Measurements from ENCODE around the gene TOM1L2. TPM values are rescaled to one million over a fixed set of nuclear protein-coding genes. Genes with fewer than 3 reads are reported as not detected.

The TOM1L2 gene
- total and polyA plus RNA-seq, 2 of the 4 experiments (the other 2 are of a cell fraction): 34.4 to 51.7 TPM

DNA sequence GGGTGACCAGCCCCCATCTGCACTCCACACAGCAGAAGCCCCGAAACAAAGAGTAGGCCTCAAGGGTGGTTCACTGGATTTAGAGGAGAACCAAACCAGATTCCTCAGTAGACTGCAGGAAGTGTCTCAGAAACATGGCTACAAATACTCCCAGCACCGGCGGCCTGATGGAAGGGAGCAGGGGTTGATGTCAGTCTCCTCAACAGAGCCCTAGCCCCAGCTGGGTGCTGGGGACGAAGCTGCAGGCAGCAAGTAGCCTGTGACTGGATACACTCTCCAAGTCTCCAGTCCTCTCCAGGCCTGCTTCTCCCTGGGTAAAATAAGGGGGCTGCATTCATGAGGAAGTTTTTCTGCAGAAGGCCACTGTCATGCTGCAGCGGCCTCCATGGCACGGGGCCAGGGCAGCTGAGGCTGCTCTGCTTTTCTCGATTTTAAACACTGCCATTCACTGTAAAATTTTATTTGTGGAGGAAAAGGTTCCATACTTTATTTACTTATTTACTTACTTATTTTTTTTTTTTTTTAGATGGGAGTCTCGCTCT is 98.7 kb downstream of the TOM1L2 start:
- WGBS, 2 experiments (ENCODE audit: extremely low coverage in 2 of 2, insufficient read length in 1 of 2): 83% methylated on average over 3 of the region's 8 CpGs; no CpG with 5 or more reads in 1 of the 2 experiments
- no peak overlapping the region for H2BK15ac ChIP-seq (ENCODE audit: low read depth, low read length)
- ChIA-PET CTCF (interaction anchor here (0.6 kb wide), 1 partner anchor 31 kb away, joined by 3 read pairs; no protein-coding TSS in a partner anchor), POLR2A (ENCODE audit: unreplicated experiment) (no interaction called here)
- H3K36me3 ChIP-seq (ENCODE audit: control insufficient read depth, insufficient read depth, low read length): peaks cover 11% of the 10 kb centered on the region
- no peak overlapping the region for H3K4me2 ChIP-seq (ENCODE audit: low read depth, low read length)
- H2AK9ac ChIP-seq (replicated peaks; ENCODE audit: low read depth, low read length, poor library complexity): peak overlapping the region; percentile 61
- dilution Hi-C loops (cut with HindIII; ENCODE audit: low sequenced_read_pairs, unreplicated experiment): no loop called here
- H3K56ac ChIP-seq (ENCODE audit: extremely low read depth, insufficient read depth, low read length): no peak overlapping the region
- no peak overlapping the region for H2BK5ac ChIP-seq (ENCODE audit: low read depth, low read length, poor library complexity, severe bottlenecking)
- intact Hi-C loops (cut with micrococcal nuclease): no loop called here
- 0 out of 2 replicates have a peak overlapping the region, but pooled peaks have one; percentile 11 for H3K4ac ChIP-seq (ENCODE audit: low read depth, low read length)
- H2AFZ ChIP-seq (replicated peaks; ENCODE audit: low read length, poor library complexity): no peak overlapping the region
- H4K8ac ChIP-seq (ENCODE audit: low read depth in 2 of 2, low read length in 2 of 2): no peak overlapping the region
- H3K23ac ChIP-seq (ENCODE audit: low read depth, low read length): no peak overlapping the region
- in situ Hi-C loops (cut with MboI; ENCODE audit: low sequenced_read_pairs): no loop called here
- H4K91ac ChIP-seq (ENCODE audit: insufficient read depth, low read depth, low read length): no peak overlapping the region
- no peak for ATAC-seq (ENCODE audit: low read depth)
- peaks cover 18% of the 10 kb centered on the region for H4K20me1 ChIP-seq (ENCODE audit: insufficient read depth, low read length)
- no peak overlapping the region for H2BK20ac ChIP-seq (ENCODE audit: low read depth, low read length)
- TF ChIP-seq SMC3 (IDR thresholded peaks at IDR 0.05; ENCODE audit: low read depth, low read length): no peak
- no peak for TF ChIP-seq RAD21 (IDR thresholded peaks at IDR 0.05; ENCODE audit: low read length)
- no peak for TF ChIP-seq RCOR1 (IDR thresholded peaks at IDR 0.05; ENCODE audit: insufficient replicate concordance, low read length)
- TF ChIP-seq, protein P1, sequence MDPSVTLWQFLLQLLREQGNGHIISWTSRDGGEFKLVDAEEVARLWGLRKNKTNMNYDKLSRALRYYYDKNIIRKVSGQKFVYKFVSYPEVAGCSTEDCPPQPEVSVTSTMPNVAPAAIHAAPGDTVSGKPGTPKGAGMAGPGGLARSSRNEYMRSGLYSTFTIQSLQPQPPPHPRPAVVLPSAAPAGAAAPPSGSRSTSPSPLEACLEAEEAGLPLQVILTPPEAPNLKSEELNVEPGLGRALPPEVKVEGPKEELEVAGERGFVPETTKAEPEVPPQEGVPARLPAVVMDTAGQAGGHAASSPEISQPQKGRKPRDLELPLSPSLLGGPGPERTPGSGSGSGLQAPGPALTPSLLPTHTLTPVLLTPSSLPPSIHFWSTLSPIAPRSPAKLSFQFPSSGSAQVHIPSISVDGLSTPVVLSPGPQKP (IDR thresholded peaks at IDR 0.05; ENCODE audit: borderline replicate concordance, low read depth, low read length): no peak
- no peak for TF ChIP-seq BHLHE40 (IDR thresholded peaks at IDR 0.05; ENCODE audit: low read depth, low read length)
- TF ChIP-seq MXI1 (IDR thresholded peaks at IDR 0.05; ENCODE audit: borderline replicate concordance, low read depth, low read length): no peak
- TF ChIP-seq CEBPB (IDR thresholded peaks at IDR 0.05; ENCODE audit: low read depth, low read length): no peak
- TF ChIP-seq RFX5 (IDR thresholded peaks at IDR 0.05; ENCODE audit: low read depth, low read length): no peak
- no peaks in the 10 kb centered on the region for H3K27me3 ChIP-seq (ENCODE audit: control insufficient read depth, insufficient read depth, low read length)
- peaks cover 0 to 13% of the 10 kb centered on the region in 2 experiments; a peak in 3 of 4 replicates for H3K79me1 ChIP-seq (ENCODE audit: low read depth in 1 of 2, low read length in 2 of 2)
- H2AK5ac ChIP-seq (ENCODE audit: low read depth, low read length): peak overlapping the region; percentile 14; the same call in 1 of the 2 replicates
- H2BK120ac ChIP-seq (ENCODE audit: low read depth, low read length): no peak overlapping the region
- H3K18ac ChIP-seq (ENCODE audit: low read depth, low read length): no peak overlapping the region
- H3K9me3 ChIP-seq (ENCODE audit: control insufficient read depth, insufficient read depth, low read length): no peaks in the 10 kb centered on the region
- H3K4me1 ChIP-seq (ENCODE audit: control insufficient read depth, insufficient read depth, low read length): peaks cover 23% of the 10 kb centered on the region
- no peak for DNase-seq
- no TSS peak for BruUV-seq (replicated peaks)
- no peak overlapping the region for H3K9ac ChIP-seq (ENCODE audit: low read depth, low read length)
- H3K9me1 ChIP-seq (ENCODE audit: insufficient read depth, low read length): peaks cover 12% of the 10 kb centered on the region
- H3K14ac ChIP-seq (replicated peaks; ENCODE audit: low read depth, low read length): 0 out of 2 replicates have a peak overlapping the region, but pooled peaks have one; percentile 7
- H3K27ac ChIP-seq (ENCODE audit: insufficient read depth, low read length): no peak overlapping the region
- H4K5ac ChIP-seq (ENCODE audit: low read depth, low read length): no peak overlapping the region
- H3K4me3 ChIP-seq (ENCODE audit: insufficient read depth, low read depth, low read length): no peak overlapping the region

Measured in IMR-90 (cell line).